Measurements from ENCODE around the gene LYST.

Gene LYST

GRCh38 chr1:235709018-235709417 lies 157.7 kb downstream of the LYST start:
- H3K36me3 ChIP-seq (ENCODE audit: control insufficient read depth, insufficient read depth, low read length), result peaks cover 4% of the 10 kb centered on the region
- no peak for DNase-seq (ENCODE audit: extremely low read depth, insufficient read length)
- TF ChIP-seq, protein P1, sequence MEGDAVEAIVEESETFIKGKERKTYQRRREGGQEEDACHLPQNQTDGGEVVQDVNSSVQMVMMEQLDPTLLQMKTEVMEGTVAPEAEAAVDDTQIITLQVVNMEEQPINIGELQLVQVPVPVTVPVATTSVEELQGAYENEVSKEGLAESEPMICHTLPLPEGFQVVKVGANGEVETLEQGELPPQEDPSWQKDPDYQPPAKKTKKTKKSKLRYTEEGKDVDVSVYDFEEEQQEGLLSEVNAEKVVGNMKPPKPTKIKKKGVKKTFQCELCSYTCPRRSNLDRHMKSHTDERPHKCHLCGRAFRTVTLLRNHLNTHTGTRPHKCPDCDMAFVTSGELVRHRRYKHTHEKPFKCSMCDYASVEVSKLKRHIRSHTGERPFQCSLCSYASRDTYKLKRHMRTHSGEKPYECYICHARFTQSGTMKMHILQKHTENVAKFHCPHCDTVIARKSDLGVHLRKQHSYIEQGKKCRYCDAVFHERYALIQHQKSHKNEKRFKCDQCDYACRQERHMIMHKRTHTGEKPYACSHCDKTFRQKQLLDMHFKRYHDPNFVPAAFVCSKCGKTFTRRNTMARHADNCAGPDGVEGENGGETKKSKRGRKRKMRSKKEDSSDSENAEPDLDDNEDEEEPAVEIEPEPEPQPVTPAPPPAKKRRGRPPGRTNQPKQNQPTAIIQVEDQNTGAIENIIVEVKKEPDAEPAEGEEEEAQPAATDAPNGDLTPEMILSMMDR (IDR thresholded peaks at IDR 0.05; ENCODE audit: insufficient read depth, low read length, poor library complexity, severe bottlenecking), result no peak
- no peak overlapping the region for H3K4me3 ChIP-seq (replicated peaks; ENCODE audit: low read depth, low read length)
- no peaks in the 10 kb centered on the region for H3K27me3 ChIP-seq (replicated peaks; ENCODE audit: control insufficient read depth, insufficient read depth, low read length)

- Histone ChIP-seq H3K4me3 (replicated peaks; ENCODE audit: low read depth, low read length) (no peak overlapping the region), H3K36me3 (ENCODE audit: control insufficient read depth, insufficient read depth, low read length) (peaks cover 4% of the 10 kb centered on the region), H3K27me3 (replicated peaks; ENCODE audit: control insufficient read depth, insufficient read depth, low read length) (no peaks in the 10 kb centered on the region)
- no peak for DNase-seq (ENCODE audit: extremely low read depth, insufficient read length)
- TF ChIP-seq, protein P1 (IDR thresholded peaks at IDR 0.05; ENCODE audit: insufficient read depth, low read length, poor library complexity, severe bottlenecking), result no peak
These were observed 158.2 kb downstream of the LYST start for GRCh38 chr1:235708390-235708962.

DNA sequence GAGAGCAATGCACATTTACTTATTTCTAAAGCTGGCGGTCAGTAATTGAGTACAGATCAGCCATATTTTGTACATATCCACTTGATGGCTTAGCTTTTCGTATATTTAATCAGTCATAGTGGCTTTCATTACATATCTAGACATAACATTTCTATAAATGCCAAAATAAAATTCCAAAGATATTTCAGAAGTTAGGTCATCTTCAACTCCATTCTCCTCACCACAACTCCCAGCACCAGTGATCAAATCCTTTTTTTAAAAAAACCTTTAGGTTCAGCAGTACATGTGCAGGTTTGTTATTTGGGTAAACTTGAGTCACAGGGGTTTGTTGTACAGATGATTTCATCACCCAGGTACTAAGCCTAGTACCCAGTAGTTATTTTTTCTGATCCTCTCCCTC lies 163.2 kb downstream of the LYST start:
- no peak overlapping the region for H3K4me3 ChIP-seq (replicated peaks; ENCODE audit: low read depth, low read length)
- TF ChIP-seq, protein P1 (IDR thresholded peaks at IDR 0.05; ENCODE audit: insufficient read depth, low read length, poor library complexity, severe bottlenecking), result no peak
- H3K27me3 ChIP-seq (replicated peaks; ENCODE audit: control insufficient read depth, insufficient read depth, low read length), result no peaks in the 10 kb centered on the region
- DNase-seq (ENCODE audit: extremely low read depth, insufficient read length), result no peak
- H3K36me3 ChIP-seq (ENCODE audit: control insufficient read depth, insufficient read depth, low read length), result peaks cover 2% of the 10 kb centered on the region

DNA sequence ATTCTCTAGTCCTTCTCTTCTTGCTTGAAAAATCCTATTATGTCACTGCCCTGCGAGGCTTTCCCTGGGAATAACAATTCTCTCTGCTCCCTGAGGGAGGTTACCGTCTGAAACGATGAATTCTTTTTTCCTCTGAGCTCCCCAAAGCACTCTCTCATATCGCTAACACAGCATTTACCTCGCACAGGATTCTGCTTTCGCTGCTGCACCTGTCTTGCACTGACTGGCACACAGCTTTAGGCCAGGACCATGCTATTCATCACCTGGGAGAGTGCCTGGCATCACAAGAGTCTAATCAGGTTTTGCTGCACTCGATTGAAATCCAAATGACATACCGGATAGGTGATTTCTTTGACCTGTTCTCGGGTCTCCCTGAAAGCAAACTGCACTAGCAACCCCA lies 164.3 kb downstream of the LYST start:
- DNase-seq (ENCODE audit: extremely low read depth, insufficient read length), result no peak
- Histone ChIP-seq H3K36me3 (ENCODE audit: control insufficient read depth, insufficient read depth, low read length) (no peaks in the 10 kb centered on the region), H3K27me3 (replicated peaks; ENCODE audit: control insufficient read depth, insufficient read depth, low read length) (no peaks in the 10 kb centered on the region), H3K4me3 (replicated peaks; ENCODE audit: low read depth, low read length) (no peak overlapping the region)
- TF ChIP-seq, protein P1 (IDR thresholded peaks at IDR 0.05; ENCODE audit: insufficient read depth, low read length, poor library complexity, severe bottlenecking), result no peak

DNA sequence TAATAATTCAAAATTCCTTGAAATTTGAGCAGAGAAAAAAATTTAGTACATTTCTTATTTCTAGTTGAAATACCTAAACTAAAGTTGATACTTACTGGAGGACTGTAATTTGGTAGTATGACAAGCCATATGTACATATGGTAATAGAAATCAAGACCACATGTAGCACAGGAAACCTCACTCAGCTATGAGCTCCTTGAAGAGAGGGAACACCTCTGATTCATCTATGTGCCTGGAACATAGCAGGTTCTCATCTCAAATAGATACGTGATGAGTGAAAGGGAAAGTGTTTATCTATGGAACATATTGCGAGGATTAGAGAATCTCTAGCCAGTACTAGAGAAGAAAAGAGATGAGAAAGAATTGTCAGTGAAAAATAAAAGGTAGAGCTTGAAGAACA lies 169.2 kb downstream of the LYST start:
- TF ChIP-seq, protein P1 (IDR thresholded peaks at IDR 0.05; ENCODE audit: insufficient read depth, low read length, poor library complexity, severe bottlenecking), result no peak
- DNase-seq (ENCODE audit: extremely low read depth, insufficient read length), result no peak

GRCh38 chr1:235689356-235689755 lies 177.3 kb downstream of the LYST start:
- no peak for DNase-seq (ENCODE audit: extremely low read depth, insufficient read length)
- no peak overlapping the region for H3K4me3 ChIP-seq (replicated peaks; ENCODE audit: low read depth, low read length)
- no peaks in the 10 kb centered on the region for H3K27me3 ChIP-seq (replicated peaks; ENCODE audit: control insufficient read depth, insufficient read depth, low read length)
- no peaks in the 10 kb centered on the region; the same call in none of the 2 replicates for H3K36me3 ChIP-seq (ENCODE audit: control insufficient read depth, insufficient read depth, low read length)
- TF ChIP-seq, protein P1 (IDR thresholded peaks at IDR 0.05; ENCODE audit: insufficient read depth, low read length, poor library complexity, severe bottlenecking), result no peak

More for the DNA sequence above, 169.2 kb downstream of the LYST start:
- Histone ChIP-seq H3K36me3 (ENCODE audit: control insufficient read depth, insufficient read depth, low read length) (no peaks in the 10 kb centered on the region; the same call in 1 of the 2 replicates), H3K27me3 (replicated peaks; ENCODE audit: control insufficient read depth, insufficient read depth, low read length) (no peaks in the 10 kb centered on the region), H3K4me3 (replicated peaks; ENCODE audit: low read depth, low read length) (no peak overlapping the region)
